WTC11 (cell line): ENCODE results near the gene CENPN.

Source experiments
- CTCF ChIP-seq: fragments of 200-600 bp; IDR thresholded peaks from 2 replicates; pipeline ENCODE4 v1.8.0; 2022; ENCODE audit warnings: antibody characterized with exemption
- NFYB ChIP-seq: sonication (generic); formaldehyde crosslinking; conservative IDR thresholded peaks from 2 replicates; pipeline ENCODE4 v1.8.0; 2022; ENCODE audit warnings: low read depth, missing genetic modification reagents

DNA sequence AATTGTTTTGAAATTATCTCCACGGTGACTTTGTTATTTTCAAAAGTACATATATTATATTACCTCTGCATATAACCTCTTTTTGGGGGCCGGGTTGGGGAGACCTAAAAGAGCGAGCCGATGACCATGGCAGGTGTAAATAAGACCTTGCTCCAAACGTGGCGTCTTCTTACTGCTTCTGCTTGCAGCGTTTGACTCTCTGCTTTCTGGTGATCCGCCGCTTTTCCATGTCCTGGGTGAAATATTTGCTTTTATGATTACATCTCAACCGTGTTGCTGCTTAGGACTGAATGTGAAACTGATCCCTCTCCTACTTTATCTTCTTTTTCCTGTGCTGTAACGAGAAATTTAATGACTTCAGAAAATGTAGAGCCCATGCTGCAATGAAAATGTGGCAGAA, 46.7 kb downstream of the CENPN start:
- TF ChIP-seq NFYB (CRISPR knock-in tag) (no peak), CTCF (no peak)
